Lower leg skin (tissue), 3 donors: ENCODE measurements around the gene SEPTIN7.

Experiments
- POLR2A ChIP-seq, 2 donors: fragments of 450-650 bp; IDR thresholded peaks; one replicate each; pipeline ENCODE4 v1.6.1; 2016 to 2017; ENCODE audit warnings: antibody characterized with exemption in 2 of 2, mild to moderate bottlenecking in 1 of 2, moderate library complexity in 1 of 2
- TF ChIP-seq, protein P1 (sequence below), 3 donors: fragments of 450-650 bp; IDR thresholded peaks; one replicate each; pipeline ENCODE4 v1.5.1; 2016; ENCODE audit warnings: antibody characterized with exemption in 3 of 3, mild to moderate bottlenecking in 3 of 3, moderate library complexity in 2 of 3

DNA sequence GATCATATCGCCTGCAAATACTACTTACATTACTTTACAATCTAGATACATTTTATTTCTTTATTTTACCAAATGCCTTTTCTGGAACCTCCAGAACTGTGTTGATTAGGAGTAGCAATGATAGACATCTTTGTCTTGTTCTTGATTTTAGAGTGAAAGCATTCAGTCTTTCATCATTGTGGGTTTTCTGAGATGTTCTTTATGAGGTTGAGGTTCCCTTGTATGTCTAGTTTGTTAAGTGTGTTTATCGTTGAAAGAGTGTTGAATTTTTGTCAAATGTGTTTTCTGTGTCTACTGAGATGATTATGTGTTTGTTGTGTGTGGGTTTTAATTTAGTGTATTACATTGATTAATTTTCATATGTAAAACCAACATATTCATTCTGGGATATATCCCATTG, 17.1 kb downstream of the SEPTIN7 start:
- TF ChIP-seq, protein P1, sequence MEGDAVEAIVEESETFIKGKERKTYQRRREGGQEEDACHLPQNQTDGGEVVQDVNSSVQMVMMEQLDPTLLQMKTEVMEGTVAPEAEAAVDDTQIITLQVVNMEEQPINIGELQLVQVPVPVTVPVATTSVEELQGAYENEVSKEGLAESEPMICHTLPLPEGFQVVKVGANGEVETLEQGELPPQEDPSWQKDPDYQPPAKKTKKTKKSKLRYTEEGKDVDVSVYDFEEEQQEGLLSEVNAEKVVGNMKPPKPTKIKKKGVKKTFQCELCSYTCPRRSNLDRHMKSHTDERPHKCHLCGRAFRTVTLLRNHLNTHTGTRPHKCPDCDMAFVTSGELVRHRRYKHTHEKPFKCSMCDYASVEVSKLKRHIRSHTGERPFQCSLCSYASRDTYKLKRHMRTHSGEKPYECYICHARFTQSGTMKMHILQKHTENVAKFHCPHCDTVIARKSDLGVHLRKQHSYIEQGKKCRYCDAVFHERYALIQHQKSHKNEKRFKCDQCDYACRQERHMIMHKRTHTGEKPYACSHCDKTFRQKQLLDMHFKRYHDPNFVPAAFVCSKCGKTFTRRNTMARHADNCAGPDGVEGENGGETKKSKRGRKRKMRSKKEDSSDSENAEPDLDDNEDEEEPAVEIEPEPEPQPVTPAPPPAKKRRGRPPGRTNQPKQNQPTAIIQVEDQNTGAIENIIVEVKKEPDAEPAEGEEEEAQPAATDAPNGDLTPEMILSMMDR (IDR thresholded peaks at IDR 0.05) = no peak
- TF ChIP-seq POLR2A (IDR thresholded peaks at IDR 0.05) = no peak
